Stimulated activated CD8-positive, alpha-beta memory T cell treated with anti-CD3 and anti-CD28 coated beads, Interleukin-15, amount 100 ng/mL, for 24 hours (primary cell): ENCODE results near the gene ZNF562.
"Not testable (repeated sequence)": the region's sequence is repeated elsewhere in the genome, so short reads cannot be mapped to it uniquely, and the experiment has no call there.

Experiments used
- DNase-seq: peaks from one replicate; pipeline ENCODE4 v3.0.0-alpha.2; 2020; ENCODE audit warnings: low read depth

The ZNF562 gene

GRCh38 chr19:9674663-9675357 lies at the start of gene ZNF562:
TSS of gene ZNF562 (minus strand) at chr19:9675100. CDS start at chr19:9660744, 14,356 bp downstream.
- peak; percentile 59 for DNase-seq

- DNase-seq, result no peak
Observed at GRCh38 chr19:9724157-9724556, 49.3 kb upstream of the ZNF562 start.

GRCh38 chr19:9721861-9722260 lies 47.0 kb upstream of the ZNF562 start:
- DNase-seq, result no peak

GRCh38 chr19:9720541-9720940 lies 45.6 kb upstream of the ZNF562 start:
- no peak for DNase-seq

GRCh38 chr19:9711815-9712214 lies 36.9 kb upstream of the ZNF562 start:
- no peak for DNase-seq

- DNase-seq, result no peak
Observed at GRCh38 chr19:9709305-9709704, 34.4 kb upstream of the ZNF562 start.

GRCh38 chr19:9705836-9706235 lies 30.9 kb upstream of the ZNF562 start:
- no peak for DNase-seq

GRCh38 chr19:9702186-9702585 lies 27.3 kb upstream of the ZNF562 start:
- no peak for DNase-seq

GRCh38 chr19:9700229-9700981 lies 25.5 kb upstream of the ZNF562 start:
- DNase-seq, result no peak

- not testable (repeated sequence) for DNase-seq
Observed at GRCh38 chr19:9690301-9690700, 15.4 kb upstream of the ZNF562 start.

GRCh38 chr19:9679996-9680395 lies 5.1 kb upstream of the ZNF562 start:
- DNase-seq, result not testable (repeated sequence)

- DNase-seq, result not testable (repeated sequence)
Observed at GRCh38 chr19:9675358-9675901, 530 bp upstream of the ZNF562 start.

- no peak for DNase-seq
Observed at GRCh38 chr19:9673912-9674662, 813 bp downstream of the ZNF562 start.

GRCh38 chr19:9672893-9673292 lies 2.0 kb downstream of the ZNF562 start:
- DNase-seq, result no peak

GRCh38 chr19:9671655-9672054 lies 3.2 kb downstream of the ZNF562 start:
- no peak for DNase-seq

- no peak for DNase-seq
Observed at GRCh38 chr19:9668544-9668943, 6.4 kb downstream of the ZNF562 start.

GRCh38 chr19:9667898-9668297 lies 7.0 kb downstream of the ZNF562 start:
- DNase-seq, result no peak

- no peak for DNase-seq
Observed at GRCh38 chr19:9658769-9659168, 16.1 kb downstream of the ZNF562 start.

- DNase-seq, result not testable (repeated sequence)
Observed at GRCh38 chr19:9653066-9653555, 21.8 kb downstream of the ZNF562 start.

GRCh38 chr19:9651464-9651863 lies 23.4 kb downstream of the ZNF562 start:
- DNase-seq, result not testable (repeated sequence)

GRCh38 chr19:9650345-9650744 lies 24.6 kb downstream of the ZNF562 start:
- no peak for DNase-seq

- no peak for DNase-seq
Observed at GRCh38 chr19:9645472-9645871, 29.4 kb downstream of the ZNF562 start.
